AG04449 (cell line): ENCODE data around the gene ETNK2.

Source experiments
- CTCF ChIA-PET: fragments of 350-600 bp; formaldehyde crosslinking; extraction: SDS; loops from one replicate; lab custom pipeline; 2021; ENCODE audit warnings: antibody characterized with exemption; lab: Yijun Ruan, JAX
- POLR2A ChIA-PET: fragments of 400-600, 350-600 bp; formaldehyde crosslinking; extraction: SDS; loops from one replicate; lab custom pipeline; 2020; ENCODE audit warnings: antibody characterized with exemption, inconsistent platforms; lab: Yijun Ruan, JAX
- DNase-seq: peaks from one replicate; pipeline ENCODE4 v3.0.0-alpha.2; 2010; ENCODE audit warnings: low read depth, low spot score
- H3K4me3 ChIP-seq: 2 replicates; pipeline ENCODE4 v1.5.1; 2011; ENCODE audit warnings: low read depth, mild to moderate bottlenecking, control low read depth, low read length
- TF ChIP-seq, protein P1 (sequence below): IDR thresholded peaks from one replicate; pipeline ENCODE4 v1.5.1; 2011; ENCODE audit warnings: mild to moderate bottlenecking, moderate library complexity, low read length, control low read depth, inconsistent platforms; ENCODE audit not compliant: insufficient read depth; ENCODE audit errors: missing control alignments

ETNK2 gene

DNA sequence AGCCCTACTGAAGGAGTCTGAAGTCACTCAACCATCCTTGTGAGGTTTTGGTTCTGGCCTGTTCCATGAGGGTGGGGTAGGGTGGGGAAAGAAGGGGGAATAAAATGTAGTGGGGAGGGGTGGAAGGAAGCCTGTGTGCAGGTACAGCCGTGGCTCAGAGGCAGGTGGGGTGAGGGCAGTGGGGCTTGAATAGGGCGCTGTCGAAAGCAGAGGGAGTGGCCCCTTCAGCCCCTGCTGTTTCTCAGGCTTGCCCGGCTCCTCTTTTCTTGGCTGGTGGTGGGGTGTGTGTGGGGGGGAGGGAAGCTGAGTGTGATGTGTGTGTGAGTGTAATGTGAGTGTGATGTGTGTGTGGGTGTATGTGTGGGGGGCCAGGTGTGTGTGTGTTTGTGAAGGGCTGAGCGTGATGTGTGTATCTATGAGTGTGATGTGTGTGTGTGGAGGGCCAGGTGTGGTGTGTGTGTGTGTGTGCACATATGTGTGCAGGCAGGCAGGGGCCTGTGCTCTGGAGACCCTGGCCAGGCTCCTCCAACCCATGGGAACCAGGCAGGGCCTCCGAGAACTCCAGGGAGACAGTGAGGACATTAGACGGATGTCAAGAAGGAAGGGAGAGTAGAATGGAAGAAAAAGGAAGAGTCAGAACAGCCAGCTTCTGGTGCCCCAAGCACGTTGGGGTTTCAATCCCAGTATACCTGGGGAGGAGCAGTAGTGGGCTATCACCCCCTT is 69.9 kb downstream of the ETNK2 start:
- ChIA-PET POLR2A (no interaction called here), CTCF (no interaction called here)

DNA sequence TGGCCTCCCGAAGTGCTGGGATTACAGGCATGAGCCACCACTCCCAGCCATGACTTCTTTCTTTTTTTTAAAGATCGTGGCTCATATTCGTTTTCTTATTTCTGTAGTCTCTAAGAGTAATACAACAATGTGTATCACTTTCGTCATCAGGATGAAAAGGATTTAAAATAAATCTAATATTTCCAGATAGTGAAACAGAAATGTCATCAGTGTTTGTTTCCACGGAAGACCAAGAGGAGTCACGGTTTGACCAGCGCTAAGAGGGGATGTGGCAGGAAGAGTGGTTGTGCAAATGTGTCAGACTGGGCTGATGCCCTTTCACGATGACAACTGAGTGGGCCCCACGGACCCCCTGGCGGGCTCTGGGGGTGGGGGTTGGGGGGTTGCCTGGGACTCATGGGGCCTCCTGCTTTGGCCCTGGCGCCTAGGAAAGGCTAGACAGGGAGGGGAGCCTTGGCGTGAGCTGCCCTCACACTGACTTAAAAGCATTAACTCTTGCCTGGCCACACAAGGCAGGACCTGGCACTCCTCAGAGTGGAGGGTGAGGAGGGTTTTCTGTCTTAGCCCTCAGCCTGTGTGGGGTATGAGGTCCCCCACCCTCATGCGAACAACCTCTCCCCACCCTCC is 70.6 kb downstream of the ETNK2 start:
- POLR2A ChIA-PET, result interaction anchor here (0.8 kb wide), 1 partner anchor 10 kb away, joined by 3 read pairs; no protein-coding TSS in a partner anchor
- DNase-seq, result no peak
- TF ChIP-seq, protein P1, sequence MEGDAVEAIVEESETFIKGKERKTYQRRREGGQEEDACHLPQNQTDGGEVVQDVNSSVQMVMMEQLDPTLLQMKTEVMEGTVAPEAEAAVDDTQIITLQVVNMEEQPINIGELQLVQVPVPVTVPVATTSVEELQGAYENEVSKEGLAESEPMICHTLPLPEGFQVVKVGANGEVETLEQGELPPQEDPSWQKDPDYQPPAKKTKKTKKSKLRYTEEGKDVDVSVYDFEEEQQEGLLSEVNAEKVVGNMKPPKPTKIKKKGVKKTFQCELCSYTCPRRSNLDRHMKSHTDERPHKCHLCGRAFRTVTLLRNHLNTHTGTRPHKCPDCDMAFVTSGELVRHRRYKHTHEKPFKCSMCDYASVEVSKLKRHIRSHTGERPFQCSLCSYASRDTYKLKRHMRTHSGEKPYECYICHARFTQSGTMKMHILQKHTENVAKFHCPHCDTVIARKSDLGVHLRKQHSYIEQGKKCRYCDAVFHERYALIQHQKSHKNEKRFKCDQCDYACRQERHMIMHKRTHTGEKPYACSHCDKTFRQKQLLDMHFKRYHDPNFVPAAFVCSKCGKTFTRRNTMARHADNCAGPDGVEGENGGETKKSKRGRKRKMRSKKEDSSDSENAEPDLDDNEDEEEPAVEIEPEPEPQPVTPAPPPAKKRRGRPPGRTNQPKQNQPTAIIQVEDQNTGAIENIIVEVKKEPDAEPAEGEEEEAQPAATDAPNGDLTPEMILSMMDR, result no peak
- H3K4me3 ChIP-seq, result no peak overlapping the region
- CTCF ChIA-PET, result interaction anchor here (0.6 kb wide), 1 partner anchor 214 kb away, joined by 3 read pairs; no protein-coding TSS in a partner anchor

More for the DNA sequence above, 69.9 kb downstream of the ETNK2 start:
- TF ChIP-seq, protein P1, result no peak
- H3K4me3 ChIP-seq, result no peak overlapping the region
- DNase-seq, result no peak
